PC-3 (cell line): ENCODE results near the gene UBE2QL1.

Source experiments
- EZH2phosphoT487 ChIP-seq: fragments of 300-600 bp; sonication (generic); IDR thresholded peaks from 2 replicates; pipeline ENCODE4 v1.6.1; 2018; ENCODE audit warnings: mild to moderate bottlenecking, antibody characterized with exemption, low read length, borderline replicate concordance
- TF ChIP-seq, protein P1 (sequence below): fragments of 300-600 bp; sonication (generic); conservative IDR thresholded peaks from 2 replicates; pipeline ENCODE4 v1.5.1; 2017; ENCODE audit warnings: antibody characterized with exemption, low read depth, mild to moderate bottlenecking, low read length

DNA sequence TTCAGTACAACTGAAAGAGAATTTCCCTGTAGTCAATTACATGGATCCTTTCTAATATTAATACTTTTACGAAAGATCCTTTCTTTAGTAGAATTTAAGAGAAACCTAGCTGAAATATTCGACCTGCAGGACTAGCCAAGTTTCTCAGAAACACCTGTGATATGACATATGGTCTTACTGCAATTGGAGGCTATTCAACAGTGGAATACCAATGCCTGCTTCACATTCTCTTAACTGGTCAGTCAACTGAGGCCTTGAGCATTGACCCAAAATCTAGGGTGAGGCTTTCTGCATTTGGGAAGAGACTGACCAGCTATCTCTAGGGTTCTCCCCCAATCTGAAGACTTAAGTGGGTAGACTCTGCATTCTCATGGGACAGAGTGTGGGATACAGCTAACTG lies 12.3 kb downstream of the UBE2QL1 start:
- TF ChIP-seq EZH2phosphoT487: no peak
- TF ChIP-seq, protein P1, sequence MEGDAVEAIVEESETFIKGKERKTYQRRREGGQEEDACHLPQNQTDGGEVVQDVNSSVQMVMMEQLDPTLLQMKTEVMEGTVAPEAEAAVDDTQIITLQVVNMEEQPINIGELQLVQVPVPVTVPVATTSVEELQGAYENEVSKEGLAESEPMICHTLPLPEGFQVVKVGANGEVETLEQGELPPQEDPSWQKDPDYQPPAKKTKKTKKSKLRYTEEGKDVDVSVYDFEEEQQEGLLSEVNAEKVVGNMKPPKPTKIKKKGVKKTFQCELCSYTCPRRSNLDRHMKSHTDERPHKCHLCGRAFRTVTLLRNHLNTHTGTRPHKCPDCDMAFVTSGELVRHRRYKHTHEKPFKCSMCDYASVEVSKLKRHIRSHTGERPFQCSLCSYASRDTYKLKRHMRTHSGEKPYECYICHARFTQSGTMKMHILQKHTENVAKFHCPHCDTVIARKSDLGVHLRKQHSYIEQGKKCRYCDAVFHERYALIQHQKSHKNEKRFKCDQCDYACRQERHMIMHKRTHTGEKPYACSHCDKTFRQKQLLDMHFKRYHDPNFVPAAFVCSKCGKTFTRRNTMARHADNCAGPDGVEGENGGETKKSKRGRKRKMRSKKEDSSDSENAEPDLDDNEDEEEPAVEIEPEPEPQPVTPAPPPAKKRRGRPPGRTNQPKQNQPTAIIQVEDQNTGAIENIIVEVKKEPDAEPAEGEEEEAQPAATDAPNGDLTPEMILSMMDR: no peak
